HepG2 (cell line): ENCODE results near the gene SERTAD3. TPM values are rescaled to one million over a fixed set of nuclear protein-coding genes. Genes with fewer than 3 reads are reported as not detected.

Source experiments
- CAMTA2 ChIP-seq: sonication (generic); formaldehyde crosslinking; IDR thresholded peaks from 2 replicates; pipeline ENCODE4 v1.4.0; 2020; ENCODE audit warnings: mild to moderate bottlenecking, missing genetic modification reagents, borderline replicate concordance
- GFI1 ChIP-seq: sonication (generic); formaldehyde crosslinking; IDR thresholded peaks from 2 replicates; pipeline ENCODE4 v1.5.0; 2020; ENCODE audit warnings: missing genetic modification reagents, mild to moderate bottlenecking, borderline replicate concordance
- HMG20A ChIP-seq: IDR thresholded peaks from 2 replicates; pipeline ENCODE4 v1.6.1; 2016; ENCODE audit warnings: borderline replicate concordance
- IRF9 ChIP-seq: sonication (generic); formaldehyde crosslinking; IDR thresholded peaks from 2 replicates; pipeline ENCODE4 v1.8.0; 2022; ENCODE audit warnings: missing genetic modification reagents, mild to moderate bottlenecking, borderline replicate concordance
- NFIC ChIP-seq: IDR thresholded peaks from 2 replicates; pipeline ENCODE4 v1.6.1; 2012; ENCODE audit warnings: mild to moderate bottlenecking, low read length, inconsistent platforms
- PAXIP1 ChIP-seq: sonication (generic); formaldehyde crosslinking; conservative IDR thresholded peaks from 2 replicates; pipeline ENCODE4 v1.4.0; 2020; ENCODE audit warnings: mild to moderate bottlenecking, missing genetic modification reagents, moderate library complexity
- POLR2A ChIP-seq, 2 experiments: IDR thresholded peaks; 2 replicates each; pipeline ENCODE4 v1.6.1; 2011; ENCODE audit warnings: low read depth in 2 of 2, low read length in 2 of 2, mild to moderate bottlenecking in 1 of 2, moderate library complexity in 1 of 2; ENCODE audit not compliant: insufficient read depth in 1 of 2
- TAF15 ChIP-seq: fragments of 200-400 bp; formaldehyde crosslinking; IDR thresholded peaks from one replicate; pipeline ENCODE4 v1.6.1; 2018; ENCODE audit warnings: mild to moderate bottlenecking, low read depth, low read length; ENCODE audit not compliant: poor library complexity, severe bottlenecking
- TEF ChIP-seq: sonication (generic); formaldehyde crosslinking; IDR thresholded peaks from 2 replicates; pipeline ENCODE4 v1.5.0; 2020; ENCODE audit warnings: missing genetic modification reagents
- ZBTB21 ChIP-seq: sonication (generic); formaldehyde crosslinking; IDR thresholded peaks from 2 replicates; pipeline ENCODE4 v1.4.0; 2020; ENCODE audit warnings: missing genetic modification reagents
- ZBTB3 ChIP-seq: sonication (generic); formaldehyde crosslinking; IDR thresholded peaks from 2 replicates; pipeline ENCODE4 v1.4.0; 2020; ENCODE audit warnings: low read depth, mild to moderate bottlenecking, moderate library complexity, missing genetic modification reagents, borderline replicate concordance
- ZEB1 ChIP-seq: IDR thresholded peaks from 2 replicates; pipeline ENCODE4 v1.6.1; 2012; ENCODE audit warnings: mild to moderate bottlenecking, low read depth, inconsistent platforms; ENCODE audit not compliant: insufficient replicate concordance
- ZNF24 ChIP-seq: fragments of 450-650 bp; IDR thresholded peaks from 2 replicates; pipeline ENCODE4 v1.6.1; 2017; ENCODE audit warnings: antibody characterized with exemption, mild to moderate bottlenecking
- ZNF282 ChIP-seq: fragments of 450-650 bp; IDR thresholded peaks from 2 replicates; pipeline ENCODE4 v1.6.1; 2018; ENCODE audit not compliant: partially characterized antibody
- ZNF331 ChIP-seq: sonication (generic); formaldehyde crosslinking; IDR thresholded peaks from 2 replicates; pipeline ENCODE4 v1.4.0; 2020; ENCODE audit warnings: missing genetic modification reagents
- ZNF839 ChIP-seq: sonication (generic); formaldehyde crosslinking; IDR thresholded peaks from 2 replicates; pipeline ENCODE4 v1.4.0; 2020; ENCODE audit warnings: missing genetic modification reagents, mild to moderate bottlenecking, borderline replicate concordance
- polyA plus RNA-seq, 8 experiments: library from polyadenylated mRNA; depleted of rRNA in 3 of 8; stranded (reverse) in 7 of 8; unstranded in 1 of 8; fragments of >200 nt; fragmentation: Illumina TruSeq in 4 of 8; extraction: Trizol in 4 of 8; gene quantifications; 2 replicates each; pipeline versions ENCODE4 v1.2.1 to v1.2.3, GENCODE V29; 2011 to 2016; ENCODE audit warnings: low read depth in 4 of 8, missing spikeins in 1 of 8, mixed read lengths in 1 of 8; ENCODE audit not compliant: insufficient read depth in 1 of 8
- total RNA-seq, 5 experiments: library from RNA; depleted of rRNA; stranded (reverse); fragments of >200 nt; fragmentation: Illumina TruSeq; extraction: Trizol; gene quantifications; 2 replicates each; pipeline ENCODE4 v1.2.3, GENCODE V29; 2016; ENCODE audit warnings: low read depth in 1 of 5
- TF ChIP-seq, protein P1 (sequence below): sonication (generic); formaldehyde crosslinking; IDR thresholded peaks from 2 replicates; pipeline ENCODE4 v1.9.0; 2021; ENCODE audit warnings: missing genetic modification reagents, borderline replicate concordance
- TF ChIP-seq, protein P2 (sequence below): sonication (generic); formaldehyde crosslinking; conservative IDR thresholded peaks from 2 replicates; pipeline ENCODE4 v1.4.0; 2020; ENCODE audit warnings: missing genetic modification reagents

Gene SERTAD3
- total and polyA plus RNA-seq, 2 of the 13 experiments (the other 11 are each of a cell fraction or from before 2014, with no cell fraction given), result 9.6 to 16.9 TPM

- TF ChIP-seq TAF15 (no peak), GFI1 (no peak), ZNF24 (no peak), CAMTA2 (CRISPR knock-in tag) (no peak), ZBTB3 (0 out of 2 replicates have a peak, but pooled peaks have one; percentile 26), ZEB1 (no peak), HMG20A (no peak), ZNF839 (CRISPR knock-in tag) (no peak), PAXIP1 (CRISPR knock-in tag) (peak; percentile 28), TEF (CRISPR knock-in tag) (no peak), ZNF282 (no peak), POLR2A (IDR thresholded peaks at IDR 0.05; ENCODE audit: insufficient read depth in 1 of 2, low read depth in 2 of 2, low read length in 2 of 2) (peak; percentile 59 to 81), ZNF331 (peak; percentile 37; the same call in 1 of the 2 replicates), NFIC (no peak), ZBTB21 (CRISPR knock-in tag) (no peak), IRF9 (CRISPR knock-in tag) (no peak)
- TF ChIP-seq, protein P1, sequence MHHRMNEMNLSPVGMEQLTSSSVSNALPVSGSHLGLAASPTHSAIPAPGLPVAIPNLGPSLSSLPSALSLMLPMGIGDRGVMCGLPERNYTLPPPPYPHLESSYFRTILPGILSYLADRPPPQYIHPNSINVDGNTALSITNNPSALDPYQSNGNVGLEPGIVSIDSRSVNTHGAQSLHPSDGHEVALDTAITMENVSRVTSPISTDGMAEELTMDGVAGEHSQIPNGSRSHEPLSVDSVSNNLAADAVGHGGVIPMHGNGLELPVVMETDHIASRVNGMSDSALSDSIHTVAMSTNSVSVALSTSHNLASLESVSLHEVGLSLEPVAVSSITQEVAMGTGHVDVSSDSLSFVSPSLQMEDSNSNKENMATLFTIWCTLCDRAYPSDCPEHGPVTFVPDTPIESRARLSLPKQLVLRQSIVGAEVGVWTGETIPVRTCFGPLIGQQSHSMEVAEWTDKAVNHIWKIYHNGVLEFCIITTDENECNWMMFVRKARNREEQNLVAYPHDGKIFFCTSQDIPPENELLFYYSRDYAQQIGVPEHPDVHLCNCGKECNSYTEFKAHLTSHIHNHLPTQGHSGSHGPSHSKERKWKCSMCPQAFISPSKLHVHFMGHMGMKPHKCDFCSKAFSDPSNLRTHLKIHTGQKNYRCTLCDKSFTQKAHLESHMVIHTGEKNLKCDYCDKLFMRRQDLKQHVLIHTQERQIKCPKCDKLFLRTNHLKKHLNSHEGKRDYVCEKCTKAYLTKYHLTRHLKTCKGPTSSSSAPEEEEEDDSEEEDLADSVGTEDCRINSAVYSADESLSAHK (CRISPR knock-in tag), result no peak; the same call in 1 of the 2 replicates
- TF ChIP-seq, protein P2, sequence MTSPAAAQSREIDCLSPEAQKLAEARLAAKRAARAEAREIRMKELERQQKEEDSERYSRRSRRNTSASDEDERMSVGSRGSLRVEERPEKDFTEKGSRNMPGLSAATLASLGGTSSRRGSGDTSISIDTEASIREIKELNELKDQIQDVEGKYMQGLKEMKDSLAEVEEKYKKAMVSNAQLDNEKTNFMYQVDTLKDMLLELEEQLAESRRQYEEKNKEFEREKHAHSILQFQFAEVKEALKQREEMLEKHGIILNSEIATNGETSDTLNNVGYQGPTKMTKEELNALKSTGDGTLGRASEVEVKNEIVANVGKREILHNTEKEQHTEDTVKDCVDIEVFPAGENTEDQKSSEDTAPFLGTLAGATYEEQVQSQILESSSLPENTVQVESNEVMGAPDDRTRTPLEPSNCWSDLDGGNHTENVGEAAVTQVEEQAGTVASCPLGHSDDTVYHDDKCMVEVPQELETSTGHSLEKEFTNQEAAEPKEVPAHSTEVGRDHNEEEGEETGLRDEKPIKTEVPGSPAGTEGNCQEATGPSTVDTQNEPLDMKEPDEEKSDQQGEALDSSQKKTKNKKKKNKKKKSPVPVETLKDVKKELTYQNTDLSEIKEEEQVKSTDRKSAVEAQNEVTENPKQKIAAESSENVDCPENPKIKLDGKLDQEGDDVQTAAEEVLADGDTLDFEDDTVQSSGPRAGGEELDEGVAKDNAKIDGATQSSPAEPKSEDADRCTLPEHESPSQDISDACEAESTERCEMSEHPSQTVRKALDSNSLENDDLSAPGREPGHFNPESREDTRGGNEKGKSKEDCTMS, result no peak
These were observed 10.5 kb downstream of the SERTAD3 start (continued) for GRCh38 chr19:40433391-40434216.
